ENCODE results near the gene PRPSAP1. TPM values are rescaled to one million over a fixed set of nuclear protein-coding genes. Genes with fewer than 3 reads are reported as not detected.
A peak's percentile ranks its signal among the peaks of the same experiment; 100 is the strongest.

The PRPSAP1 gene
- total RNA-seq, 4 donors from 2014 or later: 10.2 to 23.4 (median 15.9) TPM

DNA sequence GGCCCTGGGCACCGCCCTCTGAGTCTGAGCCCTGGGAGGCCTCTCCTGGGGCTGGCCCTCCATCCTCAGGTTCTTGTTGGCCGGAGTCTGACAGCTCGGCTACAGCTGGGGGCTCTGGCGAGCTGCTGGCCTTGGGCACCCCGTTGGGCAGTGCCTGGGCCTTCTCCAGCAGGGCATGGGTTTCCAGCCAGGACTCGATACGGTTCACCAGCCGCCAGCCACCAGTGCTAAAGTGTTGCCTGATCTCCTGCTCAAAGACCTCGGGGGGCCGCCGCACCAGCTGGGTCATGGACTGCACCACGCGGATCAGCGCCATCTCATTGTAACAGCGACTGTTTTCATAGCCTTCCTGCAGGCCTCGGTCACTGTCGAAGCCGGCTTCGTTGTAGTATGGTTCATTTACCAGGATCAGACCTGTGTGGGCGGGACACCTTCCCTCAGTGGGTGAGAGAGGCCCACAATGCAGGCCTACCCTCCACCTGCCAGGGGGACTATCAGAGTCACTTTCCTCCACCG is 37.5 kb upstream of the PRPSAP1 start:
- Histone ChIP-seq H3K36me3 (peaks cover 0 to 62% of the 10 kb centered on the region in 2 donors), H3K27me3 (no peaks in the 10 kb centered on the region), H3K4me3 (no peak overlapping the region), H3K9me3 (no peaks in the 10 kb centered on the region), H3K4me1 (peaks cover 1 to 12% of the 10 kb centered on the region in 2 donors), H3K27ac (no peak overlapping the region)
- in situ Hi-C loops (cut with MboI; ENCODE audit: low sequenced_read_pairs in 4 of 4) (no loop called here), intact Hi-C loops (cut with DNase I; ENCODE audit: low total_unique reads) (no loop called here)
- no peak for ATAC-seq
- no peak for DNase-seq
- no peak for TF ChIP-seq CTCF (IDR thresholded peaks at IDR 0.05 in 4 of 5, conservative IDR thresholded peaks at IDR 0.05 in 1 of 5)
- TF ChIP-seq POLR2A (IDR thresholded peaks at IDR 0.05): no peak

GRCh38 chr17:76390003-76390421 is 36.3 kb upstream of the PRPSAP1 start:
- Histone ChIP-seq H3K27me3 (peaks cover 0 to 2% (median 0%) of the 10 kb centered on the region in 3 donors), H3K36me3 (peaks cover 0 to 49% of the 10 kb centered on the region in 2 donors), H3K9me3 (no peaks in the 10 kb centered on the region), H3K27ac (no peak overlapping the region), H3K4me3 (no peak overlapping the region), H3K4me1 (peaks cover 14 to 23% of the 10 kb centered on the region in 2 donors)
- ATAC-seq (no peak), DNase-seq (no peak)
- in situ Hi-C loops (cut with MboI; ENCODE audit: low sequenced_read_pairs in 4 of 4) (no loop called here), intact Hi-C loops (cut with DNase I; ENCODE audit: low total_unique reads) (no loop called here)
- TF ChIP-seq CTCF (IDR thresholded peaks at IDR 0.05 in 4 of 5, conservative IDR thresholded peaks at IDR 0.05 in 1 of 5) (no peak), POLR2A (IDR thresholded peaks at IDR 0.05) (no peak)

DNA sequence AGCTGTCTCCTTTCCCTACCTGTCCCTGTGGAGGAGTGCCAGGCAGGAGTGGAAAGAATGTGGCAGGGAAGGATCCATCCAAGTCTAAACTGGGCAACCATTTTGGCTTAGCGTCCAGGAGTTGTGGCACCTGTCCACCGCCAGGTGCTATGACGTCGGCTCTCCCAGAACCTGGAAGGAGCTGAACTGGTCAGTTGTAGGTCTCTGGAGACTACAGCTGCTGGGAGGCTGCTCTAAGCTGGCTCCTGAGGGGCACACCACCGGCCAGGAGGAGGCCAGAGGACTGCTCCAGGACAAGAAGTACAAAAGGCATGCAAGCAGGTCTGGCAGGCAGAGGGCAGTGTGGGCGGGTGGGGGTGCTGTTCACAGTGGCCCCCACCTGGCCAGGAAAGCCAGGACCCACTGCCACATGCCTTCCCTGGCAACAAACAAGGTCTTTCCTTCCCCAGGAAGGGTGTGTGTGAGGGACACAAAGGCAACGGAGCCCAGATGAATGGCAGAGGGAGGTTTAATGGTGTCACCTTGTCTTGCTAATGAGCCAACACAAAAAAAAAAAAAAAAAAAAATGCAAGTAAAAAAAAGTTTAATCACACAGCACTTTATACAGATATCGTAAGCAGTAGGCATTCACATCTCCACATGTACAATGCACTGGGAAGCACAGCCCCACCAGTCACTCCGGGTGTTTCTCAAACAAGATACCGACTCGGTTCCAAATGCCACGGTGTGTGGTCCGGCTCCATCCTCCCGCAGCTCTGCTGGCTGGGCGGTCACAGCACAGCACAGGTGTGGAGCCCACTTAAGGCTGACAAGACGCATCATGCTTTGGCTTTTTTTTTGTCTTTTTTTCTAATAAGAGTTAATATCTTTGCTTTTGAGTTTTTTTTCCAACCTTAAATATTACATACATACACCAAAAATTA is 35.5 kb upstream of the PRPSAP1 start:
- intact Hi-C loops (cut with DNase I; ENCODE audit: low total_unique reads): loop anchor here (5.0 kb wide), 1 partner anchor 82 kb away; the partner anchor contains the start of gene QRICH2
- TF ChIP-seq CTCF (IDR thresholded peaks at IDR 0.05 in 4 of 5, conservative IDR thresholded peaks at IDR 0.05 in 1 of 5) (peak in 2 of 5 experiments; percentile 13 to 17), POLR2A (IDR thresholded peaks at IDR 0.05) (no peak)
- DNase-seq (no peak), ATAC-seq (no peak)
- no peaks in the 10 kb centered on the region for H3K9me3 ChIP-seq
- peaks cover 0 to 2% (median 0%) of the 10 kb centered on the region in 3 donors for H3K27me3 ChIP-seq
- in situ Hi-C loops (cut with MboI; ENCODE audit: low sequenced_read_pairs in 4 of 4): no loop called here
- H3K27ac ChIP-seq: no peak overlapping the region
- peaks cover 0 to 42% of the 10 kb centered on the region in 2 donors for H3K36me3 ChIP-seq
- peaks cover 16 to 25% of the 10 kb centered on the region in 2 donors for H3K4me1 ChIP-seq
- no peak overlapping the region for H3K4me3 ChIP-seq

DNA sequence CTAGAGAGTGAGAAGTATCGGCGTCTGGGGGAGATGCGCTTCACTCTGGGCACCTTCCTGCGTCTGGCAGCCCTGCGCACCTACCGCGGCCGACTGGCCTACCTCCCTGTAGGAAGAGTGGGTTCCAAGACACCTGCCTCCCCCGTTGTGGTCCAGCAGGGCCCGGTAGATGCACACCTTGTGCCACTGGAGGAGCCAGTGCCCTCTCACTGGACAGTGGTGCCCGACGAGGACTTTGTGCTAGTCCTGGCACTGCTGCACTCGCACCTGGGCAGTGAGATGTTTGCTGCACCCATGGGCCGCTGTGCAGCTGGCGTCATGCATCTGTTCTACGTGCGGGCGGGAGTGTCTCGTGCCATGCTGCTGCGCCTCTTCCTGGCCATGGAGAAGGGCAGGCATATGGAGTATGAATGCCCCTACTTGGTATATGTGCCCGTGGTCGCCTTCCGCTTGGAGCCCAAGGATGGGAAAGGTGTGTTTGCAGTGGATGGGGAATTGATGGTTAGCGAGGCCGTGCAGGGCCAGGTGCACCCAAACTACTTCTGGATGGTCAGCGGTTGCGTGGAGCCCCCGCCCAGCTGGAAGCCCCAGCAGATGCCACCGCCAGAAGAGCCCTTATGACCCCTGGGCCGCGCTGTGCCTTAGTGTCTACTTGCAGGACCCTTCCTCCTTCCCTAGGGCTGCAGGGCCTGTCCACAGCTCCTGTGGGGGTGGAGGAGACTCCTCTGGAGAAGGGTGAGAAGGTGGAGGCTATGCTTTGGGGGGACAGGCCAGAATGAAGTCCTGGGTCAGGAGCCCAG is 33.5 kb upstream of the PRPSAP1 start:
- no peak overlapping the region for H3K4me3 ChIP-seq
- in situ Hi-C loops (cut with MboI; ENCODE audit: low sequenced_read_pairs in 4 of 4): no loop called here
- no peak for ATAC-seq
- TF ChIP-seq POLR2A (IDR thresholded peaks at IDR 0.05) (no peak), CTCF (IDR thresholded peaks at IDR 0.05 in 4 of 5, conservative IDR thresholded peaks at IDR 0.05 in 1 of 5) (no peak)
- intact Hi-C loops (cut with DNase I; ENCODE audit: low total_unique reads): loop anchor here (5.0 kb wide), 1 partner anchor 80 kb away; the partner anchor contains the start of gene QRICH2
- H3K4me1 ChIP-seq: peaks cover 29 to 33% of the 10 kb centered on the region in 2 donors
- H3K36me3 ChIP-seq: peaks cover 0 to 24% of the 10 kb centered on the region in 2 donors
- H3K27ac ChIP-seq: no peak overlapping the region
- no peak for DNase-seq
- H3K9me3 ChIP-seq: no peaks in the 10 kb centered on the region
- peaks cover 0 to 12% (median 5%) of the 10 kb centered on the region in 3 donors for H3K27me3 ChIP-seq
